ENCODE data around the gene DCAKD.
A peak's percentile ranks its signal among the peaks of the same experiment; 100 is the strongest.

- TF ChIP-seq POLR2AphosphoS5 (IDR thresholded peaks at IDR 0.05; ENCODE audit: borderline replicate concordance, low read depth, low read length): peak; percentile 86; the same call in 1 of the 2 replicates
- TF ChIP-seq EZH2 (IDR thresholded peaks at IDR 0.05): no peak
- no peak for TF ChIP-seq FOXP2 (optimal IDR thresholded peaks at IDR 0.05; ENCODE audit: control extremely low read depth, extremely low read length, insufficient read depth)
These were observed 9.6 kb upstream of the DCAKD start, which contains the start of gene NMT1 for GRCh38 chr17:45060797-45061605.
